Naive thymus-derived CD4-positive, alpha-beta T cell (primary cell): ENCODE measurements around the gene MAP3K7. TPM values are rescaled to one million over a fixed set of nuclear protein-coding genes. Genes with fewer than 3 reads are reported as not detected.

Experiments used
- ATAC-seq: fragments of 150-1000 bp; cut with Tn5 transposase; 2 replicates; pipeline ENCODE4 v1.10.0; 2021; ENCODE audit warnings: mild to moderate bottlenecking, moderate library complexity
- CTCF ChIA-PET: fragments of 350-600 bp; sonication (Branson Sonifier 250); formaldehyde crosslinking; loops from one replicate; lab custom pipeline; 2021; ENCODE audit warnings: antibody characterized with exemption; lab: Charles Lee
- POLR2A ChIA-PET: fragments of 350-600 bp; sonication (Branson Sonifier 250); formaldehyde crosslinking; loops from one replicate; lab custom pipeline; 2021; ENCODE audit warnings: antibody characterized with exemption, inconsistent platforms; lab: Charles Lee
- DNase-seq, 9 donors: peaks; one replicate each; pipeline versions ENCODE4 v3.0.0 to v3.0.0-alpha.2; 2020 to 2022; ENCODE audit warnings: mixed read lengths in 1 of 9
- H3K27ac ChIP-seq: one replicate; pipeline ENCODE4 v1.7.0; 2013; ENCODE audit warnings: mild to moderate bottlenecking, low read depth, low read length, moderate library complexity
- H3K27me3 ChIP-seq, 2 donors: one replicate each; pipeline ENCODE4 v1.7.0; 2013; ENCODE audit warnings: low read length in 2 of 2, mild to moderate bottlenecking in 2 of 2, moderate library complexity in 2 of 2; ENCODE audit not compliant: control insufficient read depth in 2 of 2, insufficient read depth in 2 of 2
- H3K36me3 ChIP-seq, 3 experiments: 1 replicate in 2 of 3; 2 replicates in 1 of 3; pipeline ENCODE4 v1.7.0; 2013; ENCODE audit warnings: low read length in 3 of 3, mild to moderate bottlenecking in 3 of 3, moderate library complexity in 1 of 3; ENCODE audit not compliant: insufficient read depth in 3 of 3, control insufficient read depth in 2 of 3
- H3K4me1 ChIP-seq, 2 donors: one replicate each; pipeline ENCODE4 v1.7.0; 2013; ENCODE audit warnings: low read length in 2 of 2, mild to moderate bottlenecking in 2 of 2, moderate library complexity in 1 of 2; ENCODE audit not compliant: control insufficient read depth in 2 of 2, insufficient read depth in 2 of 2
- H3K4me3 ChIP-seq: 2 replicates; pipeline ENCODE4 v1.7.0; 2013; ENCODE audit warnings: mild to moderate bottlenecking, low read length
- H3K9me3 ChIP-seq, 3 experiments: 1 replicate in 2 of 3; 2 replicates in 1 of 3; pipeline ENCODE4 v1.7.0; 2013; ENCODE audit warnings: low read length in 3 of 3; ENCODE audit not compliant: control insufficient read depth in 2 of 3
- H3K27ac Mint-ChIP-seq, 9 donors: one replicate each; pipeline ENCODE4 v1.8.0; 2020 to 2022; ENCODE audit warnings: mixed read lengths in 9 of 9, mild to moderate bottlenecking in 8 of 9, moderate library complexity in 5 of 9, inconsistent platforms in 2 of 9
- H3K27me3 Mint-ChIP-seq, 5 donors: one replicate each; pipeline ENCODE4 v1.8.0; 2021 to 2022; ENCODE audit warnings: mixed read lengths in 5 of 5, mild to moderate bottlenecking in 1 of 5
- H3K36me3 Mint-ChIP-seq, 5 donors: one replicate each; pipeline ENCODE4 v1.8.0; 2020 to 2022; ENCODE audit warnings: mixed read lengths in 5 of 5, mild to moderate bottlenecking in 3 of 5, inconsistent platforms in 1 of 5
- H3K4me1 Mint-ChIP-seq, 7 donors: one replicate each; pipeline ENCODE4 v1.8.0; 2020 to 2022; ENCODE audit warnings: mixed read lengths in 7 of 7, mild to moderate bottlenecking in 3 of 7, inconsistent platforms in 1 of 7
- H3K4me3 Mint-ChIP-seq, 10 donors: one replicate each; pipeline ENCODE4 v1.8.0; 2020 to 2022; ENCODE audit warnings: mild to moderate bottlenecking in 10 of 10, mixed read lengths in 10 of 10, moderate library complexity in 6 of 10, inconsistent platforms in 2 of 10
- H3K9me3 Mint-ChIP-seq, 11 donors: one replicate each; pipeline ENCODE4 v1.8.0; 2020 to 2022; ENCODE audit warnings: mixed read lengths in 11 of 11, mild to moderate bottlenecking in 4 of 11, inconsistent platforms in 1 of 11, moderate library complexity in 1 of 11
- intact Hi-C, 2 donors: fragments of 100-400 bp; cut with micrococcal nuclease; formaldehyde crosslinking; loops; one replicate each; pipeline ENCODE4 v1.15.1; 2023
- polyA plus RNA-seq, 2 donors: library from polyadenylated mRNA; unstranded; fragments of 300-500 nt; fragmentation: Illumina TruSeq; gene quantifications; one replicate each; pipeline ENCODE4 v1.2.3, GENCODE V29; 2021
- total RNA-seq, 6 experiments: library from RNA in 5 of 6; stranded (reverse) in 5 of 6; gene quantifications; 1 replicate in 5 of 6; 2 replicates in 1 of 6; pipeline ENCODE4 v1.2.3 and lab custom pipeline; 2021 to 2026

MAP3K7 gene
- total and polyA plus RNA-seq, 7 experiments from 2014 or later: 15.8 to 38.5 (median 25.4) TPM

DNA sequence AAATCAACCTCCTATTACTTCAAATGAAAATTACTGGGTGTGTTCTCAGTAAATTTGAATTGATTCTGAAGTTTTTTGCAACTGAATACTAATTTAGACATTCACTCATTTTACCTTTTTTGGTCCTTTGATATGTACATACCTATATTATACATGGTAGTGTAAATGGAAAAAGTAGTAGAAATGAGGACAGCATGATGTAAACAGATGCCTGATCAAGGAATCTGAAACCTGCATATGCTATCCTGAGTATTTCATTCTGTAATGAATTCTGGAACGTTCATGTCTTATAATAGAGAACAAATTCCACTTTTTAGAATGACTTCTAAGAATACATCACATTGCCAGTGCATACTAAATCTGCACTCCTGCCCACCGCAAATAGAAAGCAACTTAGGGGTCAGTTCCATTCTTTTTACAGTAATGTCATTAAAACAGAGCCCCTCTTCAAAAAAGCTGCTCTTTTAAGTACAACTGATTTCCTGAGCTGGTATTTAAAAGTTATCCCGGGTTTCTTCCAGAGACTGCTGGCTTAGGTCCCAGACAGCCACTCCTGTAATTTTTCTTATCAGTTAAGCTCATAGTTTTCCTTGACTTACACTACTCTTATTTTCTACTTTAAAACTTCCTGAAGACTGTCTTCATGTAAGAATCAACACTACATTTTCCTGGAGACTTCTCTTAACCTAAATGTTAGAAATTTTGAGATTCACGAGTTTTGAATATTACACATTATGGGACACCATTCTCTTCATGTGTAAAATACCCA is 48.4 kb downstream of the MAP3K7 start:
- Histone ChIP-seq H3K27ac (no peak overlapping the region), H3K36me3 (peaks cover 0 to 14% (median 0%) of the 10 kb centered on the region in 3 experiments), H3K4me1 (no peaks in the 10 kb centered on the region), H3K27me3 (no peaks in the 10 kb centered on the region), H3K4me3 (no peak overlapping the region), H3K9me3 (no peaks in the 10 kb centered on the region)
- DNase-seq: no peak
- Mint-ChIP-seq H3K4me3 (no peak overlapping the region), H3K9me3 (no peaks in the 10 kb centered on the region), H3K36me3 (peaks cover 0 to 39% (median 22%) of the 10 kb centered on the region in 5 donors), H3K27ac (peak overlapping the region in 1 of 9 donors; percentile 18), H3K4me1 (peaks cover 0 to 17% (median 0%) of the 10 kb centered on the region in 7 donors), H3K27me3 (no peaks in the 10 kb centered on the region)
- intact Hi-C loops: no loop called here
- POLR2A ChIA-PET: no interaction called here
- CTCF ChIA-PET: no interaction called here
- ATAC-seq: no peak

- H3K27ac Mint-ChIP-seq: peak overlapping the region in 1 of 9 donors; percentile 67
- Histone ChIP-seq H3K4me1 (no peaks in the 10 kb centered on the region), H3K36me3 (peaks cover 0 to 18% (median 0%) of the 10 kb centered on the region in 3 experiments), H3K9me3 (no peaks in the 10 kb centered on the region), H3K27ac (no peak overlapping the region), H3K27me3 (no peaks in the 10 kb centered on the region), H3K4me3 (no peak overlapping the region)
- no peak overlapping the region for H3K4me3 Mint-ChIP-seq
- no peaks in the 10 kb centered on the region for H3K27me3 Mint-ChIP-seq
- peaks cover 0 to 38% (median 22%) of the 10 kb centered on the region in 5 donors for H3K36me3 Mint-ChIP-seq
- no peaks in the 10 kb centered on the region for H3K9me3 Mint-ChIP-seq
- peaks cover 0 to 24% (median 0%) of the 10 kb centered on the region in 7 donors for H3K4me1 Mint-ChIP-seq
- ATAC-seq: peak; percentile 77
- ChIA-PET CTCF (no interaction called here), POLR2A (no interaction called here)
- intact Hi-C loops: no loop called here
- DNase-seq: no peak
Measured at GRCh38 chr6:90537723-90538258, 49.1 kb downstream of the MAP3K7 start.

DNA sequence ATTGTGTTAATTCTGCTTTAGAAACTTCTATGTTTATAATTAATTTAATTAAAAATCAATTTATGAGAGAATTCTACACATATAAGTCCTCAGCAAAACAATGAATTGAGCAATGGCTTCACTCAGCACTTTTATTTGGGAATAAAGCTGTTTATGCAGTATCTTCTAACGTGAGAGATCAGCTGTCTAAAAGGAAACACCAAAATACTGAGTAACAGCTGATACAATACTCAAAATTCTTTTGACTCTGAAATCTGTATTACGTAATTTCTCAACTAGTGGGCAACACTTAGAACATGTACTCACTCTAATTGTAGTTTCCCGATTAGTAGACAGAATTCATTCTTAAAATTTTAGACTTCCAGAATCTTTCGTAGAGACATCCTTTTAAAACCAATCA is 49.8 kb downstream of the MAP3K7 start:
- Histone ChIP-seq H3K27me3 (no peaks in the 10 kb centered on the region), H3K4me1 (no peaks in the 10 kb centered on the region), H3K9me3 (no peaks in the 10 kb centered on the region), H3K36me3 (peaks cover 0 to 21% (median 0%) of the 10 kb centered on the region in 3 experiments), H3K27ac (no peak overlapping the region), H3K4me3 (no peak overlapping the region)
- no peak for DNase-seq
- Mint-ChIP-seq H3K36me3 (peaks cover 0 to 31% (median 21%) of the 10 kb centered on the region in 5 donors), H3K27me3 (no peaks in the 10 kb centered on the region), H3K27ac (no peak overlapping the region), H3K4me1 (peaks cover 0 to 31% (median 0%) of the 10 kb centered on the region in 7 donors), H3K4me3 (no peak overlapping the region), H3K9me3 (no peaks in the 10 kb centered on the region)
- no peak for ATAC-seq
- intact Hi-C loops: no loop called here
- POLR2A ChIA-PET: no interaction called here
- CTCF ChIA-PET: no interaction called here

DNA sequence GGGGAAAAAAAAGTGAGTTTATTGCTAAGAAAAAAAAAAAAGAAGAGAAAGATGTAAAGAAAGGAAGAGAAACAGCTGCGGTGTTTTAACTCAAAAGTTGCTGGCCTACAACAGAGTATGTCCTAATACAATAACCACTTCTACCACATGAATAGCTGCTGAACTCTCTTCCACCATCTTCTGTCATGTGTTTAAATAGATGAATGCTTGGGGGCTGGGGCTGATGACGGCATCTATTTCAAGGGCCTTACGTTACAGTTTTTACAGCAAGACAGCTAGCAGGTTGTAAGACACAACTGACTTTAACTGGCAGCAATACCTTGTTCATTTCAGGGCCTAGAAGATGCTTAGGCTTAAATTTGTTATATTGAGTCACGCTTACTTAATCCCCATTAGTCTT is 50.4 kb downstream of the MAP3K7 start:
- Histone ChIP-seq H3K4me1 (no peaks in the 10 kb centered on the region), H3K27me3 (no peaks in the 10 kb centered on the region), H3K36me3 (peaks cover 0 to 21% (median 0%) of the 10 kb centered on the region in 3 experiments), H3K27ac (no peak overlapping the region), H3K9me3 (no peaks in the 10 kb centered on the region), H3K4me3 (no peak overlapping the region)
- H3K4me1 Mint-ChIP-seq: peaks cover 0 to 31% (median 0%) of the 10 kb centered on the region in 7 donors
- H3K9me3 Mint-ChIP-seq: no peaks in the 10 kb centered on the region
- ChIA-PET POLR2A (no interaction called here), CTCF (no interaction called here)
- peak overlapping the region in 1 of 9 donors; percentile 17 for H3K27ac Mint-ChIP-seq
- no peaks in the 10 kb centered on the region for H3K27me3 Mint-ChIP-seq
- intact Hi-C loops: no loop called here
- H3K4me3 Mint-ChIP-seq: no peak overlapping the region
- ATAC-seq (no peak), DNase-seq (no peak)
- peaks cover 0 to 34% (median 21%) of the 10 kb centered on the region in 5 donors for H3K36me3 Mint-ChIP-seq

GRCh38 chr6:90534337-90535025 is 52.4 kb downstream of the MAP3K7 start:
- Mint-ChIP-seq H3K27me3 (no peaks in the 10 kb centered on the region), H3K36me3 (peaks cover 0 to 35% (median 24%) of the 10 kb centered on the region in 5 donors), H3K9me3 (no peaks in the 10 kb centered on the region), H3K4me3 (peak overlapping the region in 1 of 10 donors; percentile 47), H3K4me1 (peaks cover 0 to 35% (median 0%) of the 10 kb centered on the region in 7 donors), H3K27ac (peak overlapping the region in 2 of 9 donors; percentile 56 to 89)
- H3K27ac ChIP-seq: no peak overlapping the region
- H3K36me3 ChIP-seq: peaks cover 0 to 21% (median 0%) of the 10 kb centered on the region in 3 experiments
- DNase-seq (no peak), ATAC-seq (no peak)
- intact Hi-C loops: no loop called here
- no peaks in the 10 kb centered on the region for H3K9me3 ChIP-seq
- H3K4me3 ChIP-seq: no peak overlapping the region
- no peaks in the 10 kb centered on the region for H3K4me1 ChIP-seq
- H3K27me3 ChIP-seq: no peaks in the 10 kb centered on the region
- POLR2A ChIA-PET: no interaction called here
- CTCF ChIA-PET: no interaction called here

GRCh38 chr6:90533615-90534336 is 53.1 kb downstream of the MAP3K7 start:
- Mint-ChIP-seq H3K4me3 (peak overlapping the region in 1 of 10 donors; percentile 70), H3K27me3 (no peaks in the 10 kb centered on the region)
- no peak for ATAC-seq

More at GRCh38 chr6:90533615-90534336, 53.1 kb downstream of the MAP3K7 start:
- Mint-ChIP-seq H3K36me3 (peaks cover 0 to 39% (median 24%) of the 10 kb centered on the region in 5 donors), H3K9me3 (no peaks in the 10 kb centered on the region), H3K4me1 (peaks cover 0 to 39% (median 0%) of the 10 kb centered on the region in 7 donors), H3K27ac (peak overlapping the region in 1 of 9 donors; percentile 89)
- no peaks in the 10 kb centered on the region for H3K27me3 ChIP-seq
- peaks cover 0 to 21% (median 0%) of the 10 kb centered on the region in 3 experiments for H3K36me3 ChIP-seq
- no peak for DNase-seq
- ChIA-PET POLR2A (no interaction called here), CTCF (no interaction called here)
- intact Hi-C loops: no loop called here
- no peak overlapping the region for H3K27ac ChIP-seq
- no peaks in the 10 kb centered on the region for H3K9me3 ChIP-seq
- H3K4me3 ChIP-seq: no peak overlapping the region
- no peaks in the 10 kb centered on the region for H3K4me1 ChIP-seq
